GM18511 (cell line): ENCODE measurements around the gene GPATCH4.
A peak's percentile ranks its signal among the peaks of the same experiment; 100 is the strongest.
"Not testable (repeated sequence)": the region's sequence is repeated elsewhere in the genome, so short reads cannot be mapped to it uniquely, and the experiment has no call there.

Experiments used
- ATAC-seq: cut with Tn5 transposase; IDR thresholded peaks from one replicate; pipeline ENCODE4 v1.9.1; 2021; ENCODE audit warnings: mild to moderate bottlenecking, moderate library complexity; ENCODE audit not compliant: unreplicated experiment

Gene GPATCH4

DNA sequence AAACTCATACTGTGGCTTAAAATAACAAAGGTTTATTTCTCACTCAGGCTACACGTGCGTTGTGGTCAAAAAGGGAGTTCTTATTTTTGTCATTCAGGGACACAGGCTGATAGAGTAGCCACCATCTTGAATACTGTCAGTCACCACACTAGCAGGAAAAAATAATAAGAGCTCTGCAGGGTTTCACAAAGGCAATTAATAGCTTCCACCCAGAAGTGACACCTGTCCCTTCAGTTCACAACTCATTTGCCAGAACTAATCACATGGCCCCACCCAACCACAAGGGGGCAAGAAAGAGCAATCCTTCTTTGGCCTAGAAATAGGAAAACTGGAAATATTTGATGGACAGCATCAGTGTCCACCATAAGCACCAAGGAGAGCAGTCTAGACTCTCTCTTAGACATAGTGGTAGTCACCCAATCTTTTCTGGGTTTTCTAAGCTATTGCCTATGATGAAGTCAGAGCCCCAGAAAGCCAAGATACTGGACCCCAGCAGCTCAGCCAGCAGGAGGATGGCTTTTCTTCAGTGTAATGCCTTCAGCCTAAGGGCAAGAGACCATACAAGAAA lies 26.1 kb upstream of the GPATCH4 start:
- no peak for ATAC-seq

DNA sequence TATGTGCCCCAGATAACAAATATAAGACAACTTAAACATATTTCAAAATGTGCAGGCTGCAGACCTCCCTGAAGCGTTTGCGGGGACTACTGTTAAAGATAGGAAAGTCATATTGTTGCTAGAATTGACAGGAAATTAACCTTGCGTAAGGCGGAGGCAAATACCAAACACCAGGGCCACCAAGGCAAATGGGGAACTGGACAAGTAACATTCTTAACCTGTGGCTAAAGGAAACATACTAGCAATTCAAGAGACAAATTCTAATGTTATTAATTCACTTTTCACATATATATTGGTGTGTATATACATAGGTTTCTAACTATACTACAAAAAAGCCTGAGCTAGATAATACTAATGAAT lies 24.8 kb upstream of the GPATCH4 start:
- no peak for ATAC-seq

DNA sequence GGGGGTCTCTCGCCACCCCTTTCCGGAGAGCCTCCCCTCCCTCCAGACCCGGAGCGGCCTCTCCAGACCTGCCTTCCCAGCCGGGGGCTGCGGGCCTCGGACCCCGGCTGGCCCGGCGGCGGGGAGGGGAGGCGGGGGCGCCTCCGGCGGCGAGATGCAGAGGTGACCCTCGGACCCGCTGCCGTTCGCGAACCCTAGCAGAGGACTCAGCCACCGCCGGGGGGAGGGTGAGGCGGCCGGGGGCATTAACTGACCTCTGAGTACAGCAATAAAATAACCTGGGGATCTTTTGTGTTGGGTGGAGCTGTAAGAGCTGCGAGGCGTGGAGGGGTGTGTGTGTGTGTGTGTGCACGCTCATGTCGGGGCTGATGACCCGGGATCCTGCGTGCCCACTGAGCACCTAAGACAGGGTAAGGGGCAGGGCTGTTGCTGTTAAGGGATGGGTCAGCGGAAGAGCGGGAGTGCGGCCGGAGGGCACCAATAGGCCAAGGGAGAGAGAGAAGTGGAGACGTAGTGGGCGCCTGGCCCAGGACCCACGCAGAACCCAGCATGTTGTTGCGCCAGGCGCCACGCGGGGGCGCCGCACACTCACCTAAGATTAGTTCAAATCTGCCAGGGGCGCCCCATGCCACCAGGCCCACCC lies 24.3 kb upstream of the GPATCH4 start:
- ATAC-seq, result no peak

DNA sequence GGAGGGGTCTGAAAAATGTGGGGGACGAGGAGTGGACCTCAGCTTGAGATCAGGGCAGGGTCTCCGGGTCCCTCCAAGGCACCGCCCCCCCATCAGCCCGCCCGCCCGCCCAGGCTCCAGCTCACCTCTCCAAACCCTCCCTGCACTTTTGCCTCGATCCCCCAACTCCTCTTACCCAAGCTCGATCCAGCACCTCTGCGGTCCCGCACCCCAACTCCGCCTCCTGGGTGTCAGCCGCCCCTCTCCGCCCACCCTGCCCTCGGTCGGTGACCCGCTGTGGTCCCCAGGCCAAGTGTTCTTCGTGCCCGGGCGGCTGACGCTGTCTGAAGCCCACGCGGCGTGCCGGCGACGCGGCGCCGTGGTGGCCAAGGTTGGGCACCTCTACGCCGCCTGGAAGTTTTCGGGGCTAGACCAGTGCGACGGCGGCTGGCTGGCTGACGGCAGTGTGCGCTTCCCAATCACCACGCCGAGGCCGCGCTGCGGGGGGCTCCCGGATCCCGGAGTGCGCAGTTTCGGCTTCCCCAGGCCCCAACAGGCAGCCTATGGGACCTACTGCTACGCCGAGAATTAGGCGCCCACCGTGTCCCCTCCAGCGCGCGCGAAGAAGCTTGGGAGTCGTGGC lies 23.6 kb upstream of the GPATCH4 start:
- no peak for ATAC-seq

- ATAC-seq, result no peak
Measured at GRCh38 chr1:156623946-156624813, 22.9 kb upstream of the GPATCH4 start.

- ATAC-seq, result no peak
Measured at GRCh38 chr1:156622581-156623297, 21.5 kb upstream of the GPATCH4 start.

GRCh38 chr1:156619582-156619955 lies 18.3 kb upstream of the GPATCH4 start:
- no peak for ATAC-seq

DNA sequence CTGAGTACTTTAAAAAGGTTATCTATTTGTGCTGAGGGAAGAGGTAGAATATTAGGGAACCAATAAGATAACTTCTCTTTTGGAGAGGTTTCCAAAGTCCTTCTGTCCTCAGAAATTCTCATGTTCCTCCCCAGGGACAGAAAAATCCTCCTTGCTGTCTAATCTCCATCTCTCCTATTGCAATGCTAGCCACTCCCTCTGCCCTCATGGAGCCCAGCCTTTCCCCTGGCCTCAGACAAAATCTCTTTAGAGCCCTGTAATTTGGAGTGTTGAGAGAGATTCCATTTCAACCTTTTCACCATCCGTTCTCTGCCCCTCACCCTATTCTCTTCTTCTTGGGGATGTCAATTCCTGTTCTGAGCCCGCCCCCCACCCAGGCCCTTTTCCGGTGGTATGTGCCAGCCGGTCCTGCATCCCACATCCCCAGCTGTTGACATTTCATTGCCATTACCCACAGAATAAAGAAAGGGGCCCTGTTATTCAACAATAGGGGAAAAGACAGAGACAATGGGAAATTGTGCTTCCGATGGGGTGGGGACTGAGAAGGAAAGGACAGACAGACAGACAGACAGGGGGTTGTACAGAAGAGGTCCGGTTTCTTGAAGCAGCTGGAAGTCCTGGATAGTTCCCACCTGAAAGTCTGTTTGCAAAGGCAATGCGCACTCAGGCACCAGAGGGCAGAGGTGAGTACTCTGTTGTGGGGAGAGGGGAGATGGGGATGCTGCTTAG lies 17.7 kb upstream of the GPATCH4 start, which contains the start of gene HAPLN2:
Gene HAPLN2, plus strand, starts transcription at position 563 of the 729 bp plus-strand sequence. CDS start 4,076 bp downstream, outside the sequence.
- ATAC-seq, result no peak

DNA sequence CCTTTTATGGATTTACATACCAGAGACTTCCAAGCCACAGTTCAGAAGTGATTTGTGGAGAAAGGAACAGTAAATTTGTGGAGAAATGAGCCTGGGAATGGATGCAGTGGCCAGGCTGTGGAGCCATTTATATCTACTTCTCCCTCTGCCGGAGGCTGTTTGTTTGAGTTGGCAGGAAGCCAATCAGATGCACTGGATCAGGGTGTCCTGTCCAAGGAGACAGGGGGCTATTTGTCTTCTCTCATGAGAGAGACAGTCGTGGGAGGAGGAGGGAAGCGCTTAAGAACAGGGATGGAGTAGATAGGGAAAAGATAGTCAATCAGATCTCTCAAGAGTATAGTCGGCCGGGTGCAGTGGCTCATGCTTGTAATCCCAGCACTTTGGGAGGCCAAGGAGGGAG lies 15.2 kb upstream of the GPATCH4 start:
- ATAC-seq, result no peak

- no peak for ATAC-seq
Measured at GRCh38 chr1:156615946-156616345, 14.7 kb upstream of the GPATCH4 start.

- no peak for ATAC-seq
Measured at GRCh38 chr1:156612666-156613065, 11.4 kb upstream of the GPATCH4 start.

GRCh38 chr1:156610072-156610471 lies 8.8 kb upstream of the GPATCH4 start:
- ATAC-seq, result not testable (repeated sequence)

DNA sequence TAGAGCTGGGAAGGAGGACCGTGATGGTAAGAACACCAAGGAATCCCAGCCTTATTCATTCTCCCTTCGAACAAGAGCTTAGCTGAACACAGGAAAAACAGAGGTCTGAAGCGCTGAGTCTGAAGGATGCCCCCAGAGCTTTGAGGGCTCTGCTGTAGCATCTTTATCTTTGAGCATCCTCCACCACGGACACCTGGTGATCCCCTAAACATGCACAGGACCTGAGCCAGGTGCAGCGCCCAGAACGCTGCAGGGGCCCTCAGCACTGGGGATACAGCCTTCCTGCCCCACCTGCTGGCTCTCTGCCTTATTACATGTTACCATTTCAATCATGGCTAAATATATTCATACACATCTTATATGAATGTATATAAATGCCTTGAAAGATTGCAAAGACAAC lies 7.7 kb upstream of the GPATCH4 start:
- no peak for ATAC-seq

DNA sequence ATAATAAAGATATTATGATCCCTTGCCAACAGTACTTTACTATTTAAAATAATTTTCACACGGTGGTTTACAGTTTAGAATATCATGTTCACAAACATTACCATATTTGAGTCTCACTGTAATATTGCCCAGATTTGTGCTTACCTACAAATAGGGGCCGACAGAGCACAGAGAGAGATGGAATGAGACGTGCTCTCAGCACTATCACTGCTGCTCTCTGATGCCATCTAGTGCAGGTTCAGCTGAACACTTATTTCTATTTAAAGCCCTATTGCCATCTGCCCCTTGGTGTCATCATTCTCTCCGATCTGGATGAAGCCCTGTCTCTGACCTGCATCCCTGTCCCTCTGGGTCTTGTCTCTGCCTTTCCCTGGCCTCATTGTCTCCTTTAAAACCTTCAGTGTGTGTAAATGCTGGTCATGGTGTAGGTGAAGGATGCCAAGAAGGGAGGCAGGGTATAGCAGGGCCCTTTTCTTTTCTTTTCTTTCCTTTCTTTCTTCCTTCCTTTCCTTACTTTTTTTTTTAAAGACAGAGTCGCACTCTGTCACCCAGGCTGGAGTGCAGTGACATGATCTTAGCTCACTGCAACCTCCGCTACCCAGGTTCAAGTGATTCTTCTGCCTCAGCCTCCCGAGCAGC lies 6.9 kb upstream of the GPATCH4 start:
- no peak for ATAC-seq

DNA sequence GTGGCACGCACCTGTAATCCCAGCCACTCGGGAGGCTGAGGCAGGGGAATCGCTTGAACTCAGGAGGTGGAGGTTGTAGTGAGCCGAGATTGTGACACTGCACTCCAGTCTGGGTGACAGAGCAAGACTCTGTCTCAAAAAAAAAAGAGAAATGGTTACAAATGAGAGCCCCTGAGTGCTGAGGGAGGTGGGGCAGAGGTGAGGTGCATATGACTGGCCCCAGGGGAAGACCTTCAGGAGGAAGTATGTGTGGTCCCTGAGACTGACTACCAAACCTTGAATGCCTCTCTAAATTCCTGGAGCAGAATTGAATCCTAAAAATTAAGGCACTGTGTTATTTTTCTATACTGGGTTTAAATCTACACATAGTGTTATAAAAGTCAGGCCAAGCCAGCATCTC lies 6.1 kb upstream of the GPATCH4 start:
- not testable (repeated sequence) for ATAC-seq

DNA sequence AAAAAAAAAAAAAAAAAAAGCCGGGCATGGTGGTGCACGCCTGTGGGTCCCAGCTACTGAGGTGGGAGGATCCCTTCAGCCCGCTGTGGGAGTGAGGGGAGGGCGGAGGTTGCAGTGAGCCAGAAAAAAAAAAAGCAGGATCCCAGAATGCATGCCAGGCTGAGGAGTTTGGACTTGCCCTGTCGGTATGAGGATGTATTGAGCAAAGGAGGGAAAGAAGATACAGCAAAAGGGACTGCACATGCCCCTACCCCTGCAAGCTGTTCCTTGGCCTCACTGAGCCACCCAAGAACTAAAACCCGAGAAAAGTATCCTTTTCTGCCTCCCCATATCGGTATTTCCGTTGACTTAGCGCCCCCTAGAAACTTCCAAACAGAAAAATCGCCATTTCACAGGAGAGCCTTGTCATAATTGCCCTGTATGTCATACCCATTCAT lies 1.3 kb upstream of the GPATCH4 start:
- ATAC-seq, result no peak

GRCh38 chr1:156601892-156602291 lies 613 bp upstream of the GPATCH4 start:
- peak; percentile 27 for ATAC-seq

DNA sequence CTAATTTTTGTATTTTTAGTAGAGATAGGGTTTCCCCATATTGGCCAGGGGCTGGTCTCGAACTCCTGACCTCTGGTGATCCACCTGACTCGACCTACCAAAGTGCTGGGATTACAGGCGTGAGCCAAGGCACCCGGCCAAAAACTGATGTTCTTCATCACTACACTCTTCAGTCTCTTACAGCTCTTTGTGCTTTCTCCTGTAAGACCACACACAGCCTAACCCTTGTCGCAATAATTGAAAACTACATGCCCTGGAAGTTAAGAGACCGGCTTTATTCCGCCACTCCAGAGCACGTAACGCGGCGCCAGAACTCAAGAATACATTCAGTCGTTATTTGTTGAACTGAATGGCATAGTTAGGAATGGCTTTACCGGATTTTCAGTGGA lies 552 bp downstream of the GPATCH4 start:
- ATAC-seq, result no peak

GRCh38 chr1:156599811-156600210 lies 1.5 kb downstream of the GPATCH4 start:
- ATAC-seq, result peak; percentile 47
